K562 (cell line): ENCODE measurements around the gene SNX9. TPM values are rescaled to one million over a fixed set of nuclear protein-coding genes. Genes with fewer than 3 reads are reported as not detected.

Source experiments
- ATF7 ChIP-seq: fragments of 450-650 bp; IDR thresholded peaks from 2 replicates; pipeline ENCODE4 v1.7.1; 2014; ENCODE audit warnings: mild to moderate bottlenecking, moderate library complexity
- BCL6 ChIP-seq: fragments of 250-450 bp; sonication (Bioruptor Pico); IDR thresholded peaks from 2 replicates; pipeline ENCODE4 v1.4.0; 2020
- CBFA2T2 ChIP-seq: fragments of 450-650 bp; conservative IDR thresholded peaks from 2 replicates; pipeline ENCODE4 v1.6.1; 2017; ENCODE audit warnings: mild to moderate bottlenecking
- CEBPG ChIP-seq, 3 experiments: fragments of 200-800 bp in 1 of 3; sonication (Bioruptor generic) in 1 of 3; sonication (generic) in 1 of 3; formaldehyde crosslinking in 1 of 3; IDR thresholded peaks in 2 of 3; conservative IDR thresholded peaks in 1 of 3; 2 replicates each; pipeline versions ENCODE4 v1.6.1 to v1.8.0; 2016 to 2022; ENCODE audit warnings: missing compliant biosample characterization in 2 of 3, missing genetic modification characterization in 2 of 3, mild to moderate bottlenecking in 1 of 3, missing genetic modification reagents in 1 of 3
- CSDE1 ChIP-seq, 2 experiments: fragments of 450-650 bp; IDR thresholded peaks; 2 replicates each; pipeline ENCODE4 v1.6.1; 2016; ENCODE audit warnings: mild to moderate bottlenecking in 1 of 2
- EP300 ChIP-seq: IDR thresholded peaks from 2 replicates; pipeline ENCODE4 v1.6.1; 2012; ENCODE audit warnings: low read length, improper control_type of control experiment
- EP400 ChIP-seq: fragments of 450-650 bp; IDR thresholded peaks from 2 replicates; pipeline ENCODE4 v1.6.1; 2017; ENCODE audit warnings: antibody characterized with exemption, mild to moderate bottlenecking, moderate library complexity
- EZH2 ChIP-seq: IDR thresholded peaks from 2 replicates; pipeline ENCODE4 v1.6.1; 2012; ENCODE audit warnings: low read depth, mild to moderate bottlenecking, inconsistent platforms, low read length, borderline replicate concordance
- GABPB2 ChIP-seq: fragments of 250-450 bp; sonication (Bioruptor Pico); conservative IDR thresholded peaks from 2 replicates; pipeline ENCODE4 v1.5.1; 2021; ENCODE audit warnings: mild to moderate bottlenecking
- HDAC2 ChIP-seq: fragments of 450-650 bp; IDR thresholded peaks from 2 replicates; pipeline ENCODE4 v1.6.1; 2016; ENCODE audit warnings: mild to moderate bottlenecking
- HSF4 ChIP-seq: fragments of 250-450 bp; sonication (Bioruptor Pico); IDR thresholded peaks from 2 replicates; pipeline ENCODE4 v2.1.2; 2022; ENCODE audit warnings: mild to moderate bottlenecking, moderate library complexity, borderline replicate concordance
- NCOR1 ChIP-seq: fragments of 450-650 bp; IDR thresholded peaks from 2 replicates; pipeline ENCODE4 v1.6.1; 2016; ENCODE audit warnings: mild to moderate bottlenecking, moderate library complexity
- NFIC ChIP-seq: fragments of 450-650 bp; IDR thresholded peaks from 2 replicates; pipeline ENCODE4 v1.6.1; 2017; ENCODE audit warnings: mild to moderate bottlenecking, inconsistent platforms
- PHTF2 ChIP-seq: fragments of 250-450 bp; sonication (Bioruptor Pico); IDR thresholded peaks from 2 replicates; pipeline ENCODE4 v1.5.0; 2021; ENCODE audit warnings: mild to moderate bottlenecking
- POLR2H ChIP-seq: IDR thresholded peaks from 2 replicates; pipeline ENCODE4 v1.6.1; 2016; ENCODE audit warnings: missing genetic modification characterization, low read depth, mild to moderate bottlenecking, control low read depth, missing compliant biosample characterization, moderate library complexity
- PPARD ChIP-seq: fragments of 250-450 bp; sonication (Bioruptor Pico); IDR thresholded peaks from 2 replicates; pipeline ENCODE4 v1.8.0; 2022; ENCODE audit warnings: inconsistent platforms, mild to moderate bottlenecking, moderate library complexity
- PRPF4 ChIP-seq: fragments of 200-400 bp; formaldehyde crosslinking; IDR thresholded peaks from one replicate; pipeline ENCODE4 v1.6.1; 2017; ENCODE audit warnings: low read length, low read depth, mild to moderate bottlenecking; ENCODE audit not compliant: insufficient read depth, poor library complexity, severe bottlenecking
- RNF2 ChIP-seq: sonication (generic); IDR thresholded peaks from 2 replicates; pipeline ENCODE4 v1.6.1; 2016
- TAF9B ChIP-seq: fragments of 450-650 bp; IDR thresholded peaks from 2 replicates; pipeline ENCODE4 v1.6.1; 2018; ENCODE audit warnings: mild to moderate bottlenecking; ENCODE audit not compliant: partially characterized antibody
- TCF3 ChIP-seq: sonication (generic); formaldehyde crosslinking; IDR thresholded peaks from 2 replicates; pipeline ENCODE4 v1.4.0; 2020; ENCODE audit warnings: mild to moderate bottlenecking, missing genetic modification reagents
- ZEB2 ChIP-seq: fragments of 450-650 bp; IDR thresholded peaks from 2 replicates; pipeline ENCODE4 v1.6.1; 2016
- ZNF561 ChIP-seq: fragments of 450-650 bp; formaldehyde crosslinking; conservative IDR thresholded peaks from 2 replicates; pipeline ENCODE4 v1.4.0; 2020; ENCODE audit warnings: mild to moderate bottlenecking, moderate library complexity
- ZNF778 ChIP-seq: fragments of 450-650 bp; formaldehyde crosslinking; IDR thresholded peaks from 2 replicates; pipeline ENCODE4 v1.4.0; 2020; ENCODE audit warnings: mild to moderate bottlenecking, moderate library complexity
- polyA plus RNA-seq, 8 experiments: library from polyadenylated mRNA; depleted of rRNA in 4 of 8; stranded (reverse) in 5 of 8; unstranded in 3 of 8; fragments of >200 nt; fragmentation: Nextera tagmentation in 2 of 8; fragmentation: Illumina TruSeq in 1 of 8; extraction: Ambion mirVana in 2 of 8; extraction: Trizol in 1 of 8; gene quantifications; 2 replicates each; pipeline versions ENCODE4 v1.2.1 to v1.2.3, GENCODE V29; 2011 to 2014; ENCODE audit warnings: inconsistent platforms in 1 of 8, missing spikeins in 1 of 8
- total RNA-seq, 7 experiments: library from RNA; depleted of rRNA in 6 of 7; stranded (reverse); fragments of >200 nt in 6 of 7; fragmentation: Illumina TruSeq in 2 of 7; extraction: Trizol in 2 of 7; gene quantifications; 2 replicates each; pipeline versions ENCODE4 v1.2.1 to v1.2.3, GENCODE V29; 2011 to 2021; ENCODE audit warnings: low replicate concordance in 1 of 7
- TF ChIP-seq, protein P1 (sequence below): fragments of 200-800 bp; sonication (Bioruptor generic); IDR thresholded peaks from 2 replicates; pipeline ENCODE4 v1.6.1; 2017; ENCODE audit warnings: missing genetic modification characterization, missing compliant biosample characterization
- TF ChIP-seq, protein P2 (sequence below), 2 experiments: IDR thresholded peaks in 1 of 2; conservative IDR thresholded peaks in 1 of 2; 2 replicates each; pipeline ENCODE4 v1.6.1; 2016; ENCODE audit warnings: low read depth in 2 of 2, mild to moderate bottlenecking in 1 of 2, missing compliant biosample characterization in 1 of 2, missing genetic modification characterization in 1 of 2, moderate library complexity in 1 of 2
- TF ChIP-seq, protein P3 (sequence below): fragments of 450-650 bp; conservative IDR thresholded peaks from 2 replicates; pipeline ENCODE4 v1.6.1; 2016; ENCODE audit warnings: missing genetic modification characterization, low read depth, mild to moderate bottlenecking, control low read depth, missing compliant biosample characterization

Gene SNX9
- total and polyA plus RNA-seq, 9 of the 15 experiments (the other 6 are each of a cell fraction or from before 2014, with no cell fraction given), result 6.0 to 81.7 (median 57.1) TPM

DNA sequence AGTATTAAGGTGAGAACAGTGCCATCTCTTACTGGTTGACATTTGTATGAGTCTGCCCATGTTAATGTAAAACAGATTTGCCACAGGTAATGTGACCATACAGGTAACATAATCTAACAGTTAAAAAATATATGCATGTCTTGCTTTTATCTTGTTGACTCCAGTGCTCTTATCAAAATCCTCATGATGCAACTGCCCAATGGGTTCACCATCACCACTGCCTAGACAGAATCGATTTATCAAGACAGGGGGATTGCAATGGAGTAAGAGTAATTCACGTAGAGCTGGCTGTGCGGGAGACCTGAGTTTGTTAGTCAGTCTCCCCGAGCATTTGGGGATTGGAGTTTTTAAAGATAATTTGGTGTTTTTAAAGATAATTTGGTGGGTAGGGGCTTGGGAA, 19.2 kb downstream of the SNX9 start (continued):
- no peak for TF ChIP-seq EZH2
- TF ChIP-seq ZEB2, result peak; percentile 50
- TF ChIP-seq HDAC2, result peak; percentile 41; the same call in 1 of the 2 replicates
- TF ChIP-seq NFIC, result no peak
- TF ChIP-seq, protein P1, sequence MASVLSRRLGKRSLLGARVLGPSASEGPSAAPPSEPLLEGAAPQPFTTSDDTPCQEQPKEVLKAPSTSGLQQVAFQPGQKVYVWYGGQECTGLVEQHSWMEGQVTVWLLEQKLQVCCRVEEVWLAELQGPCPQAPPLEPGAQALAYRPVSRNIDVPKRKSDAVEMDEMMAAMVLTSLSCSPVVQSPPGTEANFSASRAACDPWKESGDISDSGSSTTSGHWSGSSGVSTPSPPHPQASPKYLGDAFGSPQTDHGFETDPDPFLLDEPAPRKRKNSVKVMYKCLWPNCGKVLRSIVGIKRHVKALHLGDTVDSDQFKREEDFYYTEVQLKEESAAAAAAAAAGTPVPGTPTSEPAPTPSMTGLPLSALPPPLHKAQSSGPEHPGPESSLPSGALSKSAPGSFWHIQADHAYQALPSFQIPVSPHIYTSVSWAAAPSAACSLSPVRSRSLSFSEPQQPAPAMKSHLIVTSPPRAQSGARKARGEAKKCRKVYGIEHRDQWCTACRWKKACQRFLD, result no peak
- TF ChIP-seq GABPB2 (CRISPR knock-in tag), result no peak
- TF ChIP-seq POLR2H (tag), result no peak
- TF ChIP-seq ZNF561 (CRISPR knock-in tag), result no peak
- TF ChIP-seq EP400, result no peak
- peak; percentile 69 for TF ChIP-seq TCF3 (CRISPR knock-in tag)
- no peak for TF ChIP-seq ZNF778 (CRISPR knock-in tag)
- peak; percentile 22 for TF ChIP-seq TAF9B
- no peak for TF ChIP-seq PPARD
- peak; percentile 26; the same call in 1 of the 2 replicates for TF ChIP-seq NCOR1
- TF ChIP-seq PRPF4, result no peak
- peak; percentile 34; the same call in 1 of the 2 replicates for TF ChIP-seq CBFA2T2
- TF ChIP-seq CEBPG (CRISPR knock-in tag; IDR thresholded peaks at IDR 0.05), result peak; percentile 42; the same call in 1 of the 2 replicates
- TF ChIP-seq CEBPG (tag; conservative IDR thresholded peaks at IDR 0.05 in 1 of 2, IDR thresholded peaks at IDR 0.05 in 1 of 2), result 0 out of 4 replicates have a peak, but pooled peaks of 1 of the 2 experiments have one; percentile 11
- peak; percentile 62; the same call in 1 of the 2 replicates for TF ChIP-seq EP300
- TF ChIP-seq, protein P2, sequence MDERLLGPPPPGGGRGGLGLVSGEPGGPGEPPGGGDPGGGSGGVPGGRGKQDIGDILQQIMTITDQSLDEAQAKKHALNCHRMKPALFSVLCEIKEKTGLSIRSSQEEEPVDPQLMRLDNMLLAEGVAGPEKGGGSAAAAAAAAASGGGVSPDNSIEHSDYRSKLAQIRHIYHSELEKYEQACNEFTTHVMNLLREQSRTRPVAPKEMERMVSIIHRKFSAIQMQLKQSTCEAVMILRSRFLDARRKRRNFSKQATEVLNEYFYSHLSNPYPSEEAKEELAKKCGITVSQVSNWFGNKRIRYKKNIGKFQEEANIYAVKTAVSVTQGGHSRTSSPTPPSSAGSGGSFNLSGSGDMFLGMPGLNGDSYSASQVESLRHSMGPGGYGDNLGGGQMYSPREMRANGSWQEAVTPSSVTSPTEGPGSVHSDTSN (CRISPR knock-in tag; IDR thresholded peaks at IDR 0.05; ENCODE audit: low read depth), result no peak
- TF ChIP-seq, protein P2 (tag; conservative IDR thresholded peaks at IDR 0.05; ENCODE audit: low read depth), result 0 out of 2 replicates have a peak, but pooled peaks have one; percentile 31
- no peak for TF ChIP-seq PHTF2 (CRISPR knock-in tag)
- no peak for TF ChIP-seq ATF7
- no peak for TF ChIP-seq HSF4
- TF ChIP-seq CSDE1 (IDR thresholded peaks at IDR 0.05), result 0 out of 4 replicates have a peak, but pooled peaks of 1 of the 2 experiments have one; percentile 4
- TF ChIP-seq RNF2, result no peak
- TF ChIP-seq BCL6, result no peak
- TF ChIP-seq, protein P3, sequence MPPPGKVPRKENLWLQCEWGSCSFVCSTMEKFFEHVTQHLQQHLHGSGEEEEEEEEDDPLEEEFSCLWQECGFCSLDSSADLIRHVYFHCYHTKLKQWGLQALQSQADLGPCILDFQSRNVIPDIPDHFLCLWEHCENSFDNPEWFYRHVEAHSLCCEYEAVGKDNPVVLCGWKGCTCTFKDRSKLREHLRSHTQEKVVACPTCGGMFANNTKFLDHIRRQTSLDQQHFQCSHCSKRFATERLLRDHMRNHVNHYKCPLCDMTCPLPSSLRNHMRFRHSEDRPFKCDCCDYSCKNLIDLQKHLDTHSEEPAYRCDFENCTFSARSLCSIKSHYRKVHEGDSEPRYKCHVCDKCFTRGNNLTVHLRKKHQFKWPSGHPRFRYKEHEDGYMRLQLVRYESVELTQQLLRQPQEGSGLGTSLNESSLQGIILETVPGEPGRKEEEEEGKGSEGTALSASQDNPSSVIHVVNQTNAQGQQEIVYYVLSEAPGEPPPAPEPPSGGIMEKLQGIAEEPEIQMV (tag), result no peak
